Ectodermal cell (in vitro differentiated cells): ENCODE measurements around the gene HAUS8.
"Not testable (repeated sequence)": the region's sequence is repeated elsewhere in the genome, so short reads cannot be mapped to it uniquely, and the experiment has no call there.

Experiments used
- H3K27ac ChIP-seq: 2 replicates; pipeline ENCODE4 v1.7.0; 2013; ENCODE audit warnings: mild to moderate bottlenecking, low read depth, low read length; ENCODE audit not compliant: insufficient read depth, poor library complexity, severe bottlenecking
- H3K27me3 ChIP-seq: 2 replicates; pipeline ENCODE4 v1.7.0; 2013; ENCODE audit warnings: mild to moderate bottlenecking, low read length; ENCODE audit not compliant: insufficient read depth, control insufficient read depth, poor library complexity, severe bottlenecking
- H3K36me3 ChIP-seq: one replicate; pipeline ENCODE4 v1.7.0; 2013; ENCODE audit warnings: low read length; ENCODE audit not compliant: control insufficient read depth, insufficient read depth
- H3K4me1 ChIP-seq: one replicate; pipeline ENCODE4 v1.7.0; 2013; ENCODE audit warnings: low read length; ENCODE audit not compliant: control insufficient read depth, insufficient read depth
- H3K4me3 ChIP-seq: 2 replicates; pipeline ENCODE4 v1.7.0; 2013; ENCODE audit warnings: low read depth, low read length, control low read depth; ENCODE audit not compliant: insufficient read depth
- H3K9me3 ChIP-seq: 2 replicates; pipeline ENCODE4 v1.7.0; 2013; ENCODE audit warnings: mild to moderate bottlenecking, low read length, moderate library complexity; ENCODE audit not compliant: control insufficient read depth
- WGBS, 2 experiments: methylation state at CpG; one replicate each; pipeline ENCODE4 v1.1.7; 2013; ENCODE audit warnings: missing lambda C conversion rate in 2 of 2; 5-methylcytosine and 5-hydroxymethylcytosine counted together

The HAUS8 gene

DNA sequence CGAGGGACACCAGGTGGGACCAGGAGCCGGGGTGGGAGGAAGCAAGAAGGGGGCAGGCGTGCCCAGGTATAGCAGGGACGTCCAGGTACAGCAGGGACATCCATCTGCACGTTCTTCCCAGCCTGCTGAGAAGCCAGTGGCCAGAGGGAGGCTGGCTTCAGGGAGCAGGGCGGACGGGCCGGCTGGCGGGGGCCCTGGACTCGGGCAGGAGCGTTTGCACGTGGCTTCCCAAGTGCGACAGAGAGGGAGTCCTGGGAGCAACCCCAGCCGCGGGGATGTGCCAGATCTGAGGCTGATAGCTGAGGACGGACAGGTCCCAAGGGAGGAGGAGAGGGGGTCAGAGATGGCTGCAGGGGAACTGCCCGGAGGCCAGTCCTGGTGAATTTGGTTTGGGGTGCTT is 37.0 kb upstream of the HAUS8 start:
- H3K4me3 ChIP-seq = no peak overlapping the region
- H3K9me3 ChIP-seq = no peaks in the 10 kb centered on the region
- no peak overlapping the region for H3K27ac ChIP-seq
- 91 to 92% methylated on average over 17 of the region's 17 CpGs for WGBS, 2 experiments
- peaks cover 8% of the 10 kb centered on the region for H3K4me1 ChIP-seq
- no peaks in the 10 kb centered on the region for H3K36me3 ChIP-seq
- no peaks in the 10 kb centered on the region for H3K27me3 ChIP-seq

DNA sequence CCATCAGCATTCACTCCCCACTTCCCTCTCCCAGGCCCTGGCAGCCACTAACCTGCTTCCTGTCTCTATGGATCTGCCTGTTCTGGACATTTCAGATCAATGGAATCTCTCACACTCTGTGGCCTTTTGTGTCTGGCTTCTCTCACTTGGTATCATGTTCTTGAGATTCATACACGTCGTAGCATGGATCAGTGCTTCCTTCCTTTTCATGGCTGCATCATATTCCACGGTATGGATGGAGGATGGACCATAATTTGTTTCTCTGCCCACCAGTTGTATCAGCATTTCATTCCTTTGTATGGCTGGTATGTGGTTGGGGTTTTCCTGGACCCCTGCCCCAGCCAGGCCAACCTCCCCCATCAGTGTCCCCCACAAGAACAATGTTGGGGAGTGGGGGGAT is 36.5 kb upstream of the HAUS8 start:
- WGBS, 2 experiments = 95 to 97% methylated on average over 3 of the region's 3 CpGs
- Histone ChIP-seq H3K36me3 (no peaks in the 10 kb centered on the region), H3K27me3 (no peaks in the 10 kb centered on the region), H3K9me3 (no peaks in the 10 kb centered on the region), H3K4me3 (no peak overlapping the region), H3K4me1 (peaks cover 8% of the 10 kb centered on the region), H3K27ac (no peak overlapping the region)

DNA sequence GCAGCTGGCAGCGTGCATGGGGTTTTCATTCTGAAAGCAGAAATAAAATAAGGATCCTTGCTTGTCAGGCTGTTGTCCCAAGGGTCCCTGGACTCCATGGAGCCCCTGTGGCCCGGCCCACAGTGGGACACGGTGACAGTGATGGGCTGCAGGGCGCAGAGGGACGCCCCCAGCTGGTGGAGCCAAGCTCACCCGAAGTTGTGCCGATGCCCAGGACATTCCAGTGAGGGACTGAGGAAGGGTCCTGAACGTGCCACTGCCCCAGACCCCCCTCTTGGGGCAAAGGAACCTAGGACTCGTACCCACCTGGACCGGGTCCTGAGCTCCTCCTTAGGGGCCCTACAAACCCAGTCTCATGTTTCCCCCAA is 35.3 kb upstream of the HAUS8 start:
- 93 to 94% methylated on average over 10 of the region's 10 CpGs for WGBS, 2 experiments
- no peak overlapping the region for H3K4me3 ChIP-seq
- no peak overlapping the region for H3K27ac ChIP-seq
- H3K4me1 ChIP-seq = peaks cover 8% of the 10 kb centered on the region
- H3K36me3 ChIP-seq = no peaks in the 10 kb centered on the region
- H3K9me3 ChIP-seq = no peaks in the 10 kb centered on the region
- no peaks in the 10 kb centered on the region for H3K27me3 ChIP-seq

DNA sequence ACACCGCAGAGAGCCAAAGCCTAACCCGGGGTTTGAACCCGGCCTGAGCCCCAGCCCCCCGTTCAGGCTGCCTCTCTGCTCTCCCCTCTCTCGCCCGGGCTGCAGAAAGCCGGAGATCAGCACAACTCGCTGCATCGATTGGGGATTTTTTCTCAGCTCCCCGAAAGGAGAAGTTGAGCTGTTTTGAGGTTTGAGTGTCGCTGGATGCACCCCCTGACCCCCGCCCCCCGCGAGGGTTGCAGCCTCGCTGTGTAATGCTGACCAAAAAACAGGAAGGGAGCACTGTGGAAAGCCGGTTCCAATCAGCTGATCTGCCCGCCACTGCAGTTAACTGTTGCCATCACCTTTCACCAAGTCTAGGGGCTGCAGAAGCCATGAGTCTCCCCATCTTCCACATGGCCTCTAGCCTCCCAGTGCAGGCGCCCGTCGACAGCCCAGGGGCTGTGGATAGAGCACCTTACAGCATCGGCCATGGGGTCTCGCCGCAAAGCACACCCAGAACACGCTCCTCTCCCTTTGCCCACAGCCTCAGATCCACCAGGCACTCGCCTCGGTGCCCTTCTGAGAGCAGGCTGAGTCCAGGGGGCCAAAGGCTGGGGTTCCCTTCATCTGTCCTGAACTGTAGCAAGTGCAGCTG is 34.8 kb upstream of the HAUS8 start:
- H3K27ac ChIP-seq = no peak overlapping the region
- no peaks in the 10 kb centered on the region for H3K27me3 ChIP-seq
- H3K9me3 ChIP-seq = no peaks in the 10 kb centered on the region
- no peaks in the 10 kb centered on the region for H3K36me3 ChIP-seq
- no peak overlapping the region for H3K4me3 ChIP-seq
- H3K4me1 ChIP-seq = peaks cover 8% of the 10 kb centered on the region
- WGBS, 2 experiments = 96% methylated on average over 26 of the region's 26 CpGs

DNA sequence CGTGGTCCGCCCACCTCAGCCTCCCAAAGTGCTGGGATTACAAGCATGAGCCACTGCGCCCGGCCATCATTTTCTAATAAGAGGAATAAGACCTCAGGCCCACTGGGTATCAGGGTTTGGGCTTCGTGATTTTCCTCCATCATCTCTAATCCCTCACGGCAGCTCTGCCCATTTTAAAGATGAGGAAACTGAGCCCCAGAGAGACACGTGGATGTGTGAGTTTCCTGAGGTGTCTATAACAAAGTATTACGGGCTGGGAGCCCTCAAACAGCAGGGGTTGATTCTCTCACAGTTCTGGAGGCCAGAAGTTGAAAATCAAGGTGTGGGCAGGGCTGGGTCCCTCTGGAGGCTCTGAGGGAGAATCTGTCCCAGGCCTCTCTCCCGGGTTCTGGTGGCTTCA is 34.0 kb upstream of the HAUS8 start:
- H3K27ac ChIP-seq = no peak overlapping the region
- no peak overlapping the region for H3K4me3 ChIP-seq
- H3K27me3 ChIP-seq = no peaks in the 10 kb centered on the region
- H3K36me3 ChIP-seq = no peaks in the 10 kb centered on the region
- no peaks in the 10 kb centered on the region for H3K9me3 ChIP-seq
- H3K4me1 ChIP-seq = peaks cover 5% of the 10 kb centered on the region
- WGBS, 2 experiments = 93 to 94% methylated on average over 9 of the region's 9 CpGs

DNA sequence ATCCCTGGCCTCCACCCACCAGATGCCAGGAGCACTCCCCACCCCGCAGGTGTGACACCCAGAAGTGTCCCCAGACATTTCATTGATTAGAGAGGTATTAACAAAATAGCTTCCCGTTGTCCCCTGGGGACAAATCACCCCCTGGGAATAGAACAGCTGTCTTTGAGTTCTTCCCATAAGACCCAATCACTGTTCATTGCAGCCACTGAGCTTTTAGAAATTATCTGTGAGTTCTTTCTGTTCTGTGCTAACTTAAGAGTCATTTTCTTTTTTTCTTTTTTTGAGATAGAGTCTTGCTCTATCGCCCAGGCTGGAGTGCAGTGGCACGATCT is 33.2 kb upstream of the HAUS8 start:
- no peaks in the 10 kb centered on the region for H3K27me3 ChIP-seq
- H3K27ac ChIP-seq = no peak overlapping the region
- H3K4me3 ChIP-seq = no peak overlapping the region
- peaks cover under 1% of the 10 kb centered on the region for H3K36me3 ChIP-seq
- WGBS, 2 experiments = 91 to 94% methylated on average over 4 of the region's 4 CpGs
- no peaks in the 10 kb centered on the region for H3K9me3 ChIP-seq
- no peaks in the 10 kb centered on the region for H3K4me1 ChIP-seq

DNA sequence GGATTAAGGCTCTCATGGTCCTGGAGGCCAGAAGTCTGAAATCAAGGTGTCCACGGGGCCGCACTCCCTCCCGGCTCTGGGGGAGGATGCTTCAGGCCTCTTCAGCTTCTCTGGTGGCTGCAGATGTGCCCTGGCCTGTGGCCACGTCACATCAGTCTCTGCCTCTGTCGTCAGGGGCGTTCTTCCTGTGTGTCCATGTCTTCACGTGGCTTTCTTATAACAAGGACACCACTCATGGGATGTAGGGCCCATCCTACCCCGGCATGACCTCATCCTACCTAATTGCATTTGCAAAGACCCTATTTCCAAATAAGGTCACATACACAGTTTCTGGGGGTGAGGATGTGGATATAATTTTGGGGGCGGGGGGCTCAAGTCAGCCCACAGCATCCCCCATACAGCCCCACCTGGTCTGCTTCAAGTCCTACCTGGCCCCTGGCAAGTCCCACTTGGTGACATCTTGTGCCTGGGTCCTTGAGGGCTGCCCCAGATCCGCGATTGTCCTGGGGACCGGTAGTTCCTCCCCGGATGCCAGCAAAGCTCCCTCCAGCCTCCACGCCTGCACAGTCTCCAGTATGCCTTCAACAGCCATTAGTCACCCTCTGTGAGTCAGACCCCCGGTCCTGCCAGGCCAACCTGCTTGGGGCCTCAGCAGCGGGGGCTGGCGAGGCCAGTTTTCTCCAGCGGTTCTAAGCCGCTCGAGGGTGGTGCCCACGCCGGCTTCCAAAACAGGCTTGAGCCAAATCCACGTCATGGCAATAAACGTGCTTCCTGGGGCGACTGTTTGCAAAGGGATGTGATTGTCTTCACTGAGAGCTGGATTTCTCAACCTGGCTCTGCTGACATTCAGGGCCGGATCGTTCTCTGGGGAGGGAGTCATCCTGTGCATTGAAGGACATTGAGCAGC is 32.5 kb upstream of the HAUS8 start:
- 85 to 89% methylated on average over 26 to 27 of the region's 27 CpGs for WGBS, 2 experiments
- Histone ChIP-seq H3K4me3 (no peak overlapping the region), H3K27ac (no peak overlapping the region), H3K36me3 (peaks cover 7% of the 10 kb centered on the region), H3K27me3 (no peaks in the 10 kb centered on the region), H3K9me3 (no peaks in the 10 kb centered on the region), H3K4me1 (no peaks in the 10 kb centered on the region)

DNA sequence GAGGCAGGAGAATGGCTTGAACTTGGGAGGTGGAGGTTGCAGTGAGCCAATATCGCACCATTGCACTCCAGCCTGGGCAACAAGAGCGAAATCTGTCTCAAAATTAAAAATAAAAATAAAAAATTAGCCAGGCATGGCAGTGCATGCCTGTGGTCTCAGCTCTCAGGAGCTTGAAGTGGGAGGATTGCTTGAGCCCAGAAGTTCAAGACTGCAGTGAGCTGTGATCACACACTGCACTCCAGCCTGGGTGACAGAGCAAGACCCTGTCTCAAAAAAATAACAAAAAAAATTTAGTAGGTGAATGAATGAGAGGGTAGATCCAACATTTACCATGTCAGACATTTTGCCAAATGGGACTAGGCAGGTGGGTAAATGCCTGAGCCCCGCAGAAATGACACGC is 31.7 kb upstream of the HAUS8 start:
- WGBS, 2 experiments = 92 to 94% methylated on average over 4 of the region's 4 CpGs
- not testable (repeated sequence) for H3K4me1 ChIP-seq, H3K9me3 ChIP-seq, H3K27ac ChIP-seq, H3K4me3 ChIP-seq, H3K27me3 ChIP-seq
- H3K36me3 ChIP-seq = peaks cover 15% of the 10 kb centered on the region

DNA sequence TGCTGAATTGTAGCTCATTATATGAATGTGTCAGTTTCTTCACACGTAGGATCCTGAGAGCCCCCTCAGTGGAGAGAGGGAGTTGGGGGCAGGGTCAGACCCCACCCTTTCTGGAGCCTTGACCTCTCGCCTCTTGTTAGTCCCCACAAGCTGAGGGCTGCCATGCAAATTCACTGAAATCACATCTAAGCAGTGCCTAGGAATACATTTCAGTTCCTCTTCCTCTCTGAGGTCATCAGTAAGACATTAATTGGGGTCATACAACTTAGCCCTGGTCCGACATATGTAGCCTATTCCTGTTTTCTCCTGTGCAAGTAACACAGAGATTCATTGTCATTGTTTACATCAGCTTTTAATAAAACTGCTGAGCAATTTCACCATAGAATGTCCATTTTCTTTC is 30.3 kb upstream of the HAUS8 start:
- H3K27ac ChIP-seq = no peak overlapping the region
- no peaks in the 10 kb centered on the region for H3K4me1 ChIP-seq
- H3K36me3 ChIP-seq = peaks cover 21% of the 10 kb centered on the region
- H3K9me3 ChIP-seq = no peaks in the 10 kb centered on the region
- 87 to 94% methylated on average over 3 of the region's 3 CpGs for WGBS, 2 experiments
- no peaks in the 10 kb centered on the region for H3K27me3 ChIP-seq
- no peak overlapping the region for H3K4me3 ChIP-seq

DNA sequence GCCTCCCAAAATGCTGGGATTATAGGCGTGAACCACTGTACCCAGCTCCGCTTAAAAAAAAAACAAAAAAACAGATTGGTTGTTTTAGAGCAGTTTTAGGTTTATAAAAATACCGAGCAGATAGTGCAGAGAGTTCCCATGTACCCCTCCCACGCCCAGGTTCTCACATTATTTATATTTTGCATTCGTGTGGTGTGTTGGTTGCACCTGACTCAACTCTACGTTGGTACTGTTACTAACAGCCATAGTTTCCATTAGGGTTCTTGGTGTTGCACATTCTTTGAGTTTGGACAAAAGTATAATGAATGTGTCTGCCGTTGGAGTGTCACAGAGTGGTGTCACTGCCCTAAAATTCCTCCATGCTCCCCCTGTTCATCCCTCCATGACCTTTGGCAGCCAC is 29.4 kb upstream of the HAUS8 start:
- Histone ChIP-seq H3K27me3 (no peaks in the 10 kb centered on the region), H3K36me3 (peaks cover 21% of the 10 kb centered on the region), H3K4me3 (no peak overlapping the region), H3K4me1 (no peaks in the 10 kb centered on the region), H3K9me3 (no peaks in the 10 kb centered on the region), H3K27ac (no peak overlapping the region)
- WGBS, 2 experiments = 93 to 95% methylated on average over 7 of the region's 7 CpGs
